HTERT RPE-1 (cell line): ENCODE data around the gene C17orf100.

Source experiments
- in situ Hi-C: fragments of 300-500 bp; cut with MboI; formaldehyde crosslinking; loops from 4 replicates; pipeline ENCODE4 v1.14.3; 2020; ENCODE audit warnings: low sequenced_read_pairs

The C17orf100 gene

GRCh38 chr17:6668219-6668618, 16.7 kb downstream of the C17orf100 start:
- in situ Hi-C loops = no loop called here

- in situ Hi-C loops = no loop called here
Observed at GRCh38 chr17:6668727-6669425, 17.3 kb downstream of the C17orf100 start.

- in situ Hi-C loops = no loop called here
Observed at GRCh38 chr17:6669479-6670212, 18.1 kb downstream of the C17orf100 start.

- in situ Hi-C loops = no loop called here
Observed at GRCh38 chr17:6670571-6670970, 19.0 kb downstream of the C17orf100 start.

GRCh38 chr17:6670999-6671398, 19.4 kb downstream of the C17orf100 start:
- in situ Hi-C loops = no loop called here

- in situ Hi-C loops = no loop called here
Observed at GRCh38 chr17:6671431-6671830, 19.9 kb downstream of the C17orf100 start.

DNA sequence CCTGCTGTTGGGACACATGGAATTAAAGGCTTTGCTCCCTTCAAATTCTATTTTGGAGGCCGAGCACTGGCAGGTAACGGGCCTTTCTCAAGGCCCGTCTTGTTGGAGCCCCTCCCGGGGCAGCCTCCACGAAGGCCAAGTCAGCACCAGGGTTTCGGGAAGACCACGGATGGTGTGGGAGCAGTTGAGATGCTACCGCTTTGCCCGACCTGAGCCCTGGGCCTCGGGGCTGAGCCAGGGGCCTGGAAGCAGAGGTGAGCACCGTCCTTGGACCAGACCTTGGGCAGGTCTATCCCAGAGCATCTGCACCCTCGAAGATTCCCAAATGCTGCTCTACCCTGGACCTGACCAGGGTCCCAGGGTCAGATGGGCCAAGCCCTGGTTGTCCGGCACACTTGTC, 23.0 kb downstream of the C17orf100 start:
- in situ Hi-C loops = no loop called here

DNA sequence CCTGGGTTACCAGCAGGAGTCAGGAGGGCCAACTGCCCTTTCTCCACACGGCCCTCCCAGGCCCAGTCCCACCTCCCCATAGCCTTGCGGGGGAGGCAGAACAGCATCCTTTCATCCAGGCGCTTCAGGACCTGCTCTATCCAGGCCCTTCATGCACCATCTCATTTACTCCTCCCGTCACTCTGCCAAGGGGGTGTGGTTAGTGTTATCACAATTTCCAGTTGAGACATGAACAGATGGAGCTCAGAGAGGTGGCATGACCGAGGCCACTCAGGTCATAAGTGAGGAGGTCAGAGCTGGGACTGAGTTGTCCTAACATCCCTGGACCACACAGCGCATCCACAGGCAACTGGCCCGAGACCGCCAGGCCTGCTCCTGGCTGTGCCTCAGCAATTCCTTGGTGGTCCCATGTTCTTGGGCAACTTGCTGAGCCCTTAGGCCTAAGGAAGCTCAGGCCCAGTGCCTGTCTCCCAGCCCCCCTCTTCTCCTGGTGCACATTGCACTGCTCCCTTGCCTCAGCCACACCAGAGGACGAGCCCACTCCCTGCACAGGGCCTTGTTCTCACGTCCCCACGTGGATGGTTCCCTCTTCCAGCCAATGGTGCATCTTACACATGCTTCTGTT, 23.8 kb downstream of the C17orf100 start:
- in situ Hi-C loops = no loop called here

- in situ Hi-C loops = no loop called here
Observed at GRCh38 chr17:6676802-6677157, 25.2 kb downstream of the C17orf100 start.

DNA sequence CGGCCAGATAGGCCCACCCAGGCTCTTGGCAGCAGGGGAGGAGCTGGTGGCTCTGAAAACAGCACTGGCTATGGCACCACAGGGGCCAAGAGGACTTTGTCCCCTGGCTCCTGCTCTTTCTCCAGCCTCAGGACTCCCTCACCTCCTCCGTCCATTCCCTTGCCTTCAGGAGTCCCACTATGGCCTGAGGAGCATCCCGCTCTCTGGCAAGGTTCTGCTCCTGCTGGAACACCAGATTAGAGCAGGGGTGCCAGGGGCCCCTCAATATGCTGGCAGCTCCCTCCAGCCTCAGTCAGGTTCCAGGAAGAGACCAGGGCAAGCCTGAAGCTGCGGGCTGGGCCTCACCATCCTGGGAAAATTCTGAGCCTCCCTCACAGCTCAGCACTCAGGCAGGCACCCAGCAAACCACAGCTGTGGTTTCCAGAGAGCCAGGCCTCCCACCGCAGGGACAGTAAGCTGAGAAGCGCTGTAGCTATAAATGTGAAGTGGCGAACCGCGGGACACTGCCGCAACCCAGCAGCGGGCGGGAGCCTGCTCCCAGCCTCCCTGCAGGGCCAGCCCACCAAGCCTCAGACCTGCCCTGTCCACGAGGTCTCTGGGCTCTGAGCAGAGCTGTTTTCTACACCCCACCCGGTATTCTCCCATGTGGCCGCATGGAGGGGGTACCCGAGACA, 25.7 kb downstream of the C17orf100 start:
- in situ Hi-C loops = no loop called here

- in situ Hi-C loops = no loop called here
Observed at GRCh38 chr17:6677946-6678345, 26.4 kb downstream of the C17orf100 start.

DNA sequence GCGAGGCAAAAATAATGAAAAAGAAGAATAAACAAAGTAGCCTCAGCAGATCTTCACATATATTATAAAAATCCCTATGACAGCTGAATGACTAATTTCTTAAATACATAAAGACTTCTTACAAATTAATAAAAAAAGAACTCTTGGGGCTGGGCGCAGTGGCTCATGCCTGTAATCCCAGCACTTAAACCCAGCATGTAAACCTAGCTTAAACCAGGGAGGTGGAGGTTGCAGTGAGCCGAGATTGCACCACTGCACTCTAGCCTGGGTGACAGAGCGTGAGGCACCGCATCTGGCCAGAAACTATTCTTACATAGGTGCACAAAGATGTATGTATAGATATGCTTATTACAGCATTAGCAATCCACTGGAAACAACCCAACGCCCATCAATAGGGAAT, 27.7 kb downstream of the C17orf100 start:
- in situ Hi-C loops = no loop called here

- in situ Hi-C loops = no loop called here
Observed at GRCh38 chr17:6681176-6681575, 29.6 kb downstream of the C17orf100 start.

GRCh38 chr17:6681671-6682070, 30.1 kb downstream of the C17orf100 start:
- in situ Hi-C loops = no loop called here

DNA sequence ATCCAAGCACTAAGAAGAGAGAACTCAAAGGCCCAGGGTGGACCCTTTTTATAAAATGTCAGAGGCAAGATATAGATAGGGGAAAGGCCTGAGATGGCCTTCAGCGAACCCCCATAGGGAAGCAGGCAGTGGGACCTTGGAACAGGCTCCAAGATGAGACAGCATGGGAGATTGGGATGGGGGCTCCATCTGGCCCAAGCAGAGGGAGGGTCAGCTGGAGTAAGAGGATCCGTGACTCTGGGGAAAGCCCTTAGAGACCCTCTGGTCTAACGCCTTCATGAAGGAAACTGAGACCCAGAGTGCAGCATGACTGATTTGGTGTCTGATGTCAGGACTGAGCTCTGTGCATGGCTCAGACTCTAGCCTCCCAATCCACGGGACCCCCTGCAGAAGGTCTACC, 30.8 kb downstream of the C17orf100 start:
- in situ Hi-C loops = no loop called here

DNA sequence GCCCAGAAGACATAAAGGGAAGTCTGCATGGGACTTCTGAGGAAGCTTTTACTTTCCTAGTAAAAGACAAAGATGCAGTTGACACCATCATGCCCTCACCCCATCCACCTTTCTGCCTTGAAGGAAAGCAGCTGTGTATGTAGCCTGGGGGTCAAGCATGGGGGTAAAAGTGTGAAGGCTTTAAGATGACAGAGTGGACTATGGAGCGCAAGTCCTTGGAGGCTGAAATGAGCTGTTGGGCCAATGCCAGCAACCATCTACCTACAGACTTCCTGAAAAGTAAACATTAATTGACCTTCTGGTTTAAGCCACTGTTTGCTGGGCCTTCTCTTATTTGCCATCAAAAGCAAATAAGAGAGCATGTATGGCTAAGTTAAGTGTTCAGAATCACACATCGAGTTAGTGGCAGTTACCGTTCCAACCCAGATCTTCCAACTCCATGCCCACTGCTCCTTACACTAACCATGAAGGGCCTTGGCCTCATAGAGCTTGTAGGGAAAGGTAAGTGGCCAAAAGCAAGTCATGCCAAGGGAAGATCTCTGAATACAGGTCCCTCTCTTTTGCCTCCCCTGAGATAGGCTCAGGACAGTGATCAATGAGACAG, 31.6 kb downstream of the C17orf100 start:
- in situ Hi-C loops = no loop called here

DNA sequence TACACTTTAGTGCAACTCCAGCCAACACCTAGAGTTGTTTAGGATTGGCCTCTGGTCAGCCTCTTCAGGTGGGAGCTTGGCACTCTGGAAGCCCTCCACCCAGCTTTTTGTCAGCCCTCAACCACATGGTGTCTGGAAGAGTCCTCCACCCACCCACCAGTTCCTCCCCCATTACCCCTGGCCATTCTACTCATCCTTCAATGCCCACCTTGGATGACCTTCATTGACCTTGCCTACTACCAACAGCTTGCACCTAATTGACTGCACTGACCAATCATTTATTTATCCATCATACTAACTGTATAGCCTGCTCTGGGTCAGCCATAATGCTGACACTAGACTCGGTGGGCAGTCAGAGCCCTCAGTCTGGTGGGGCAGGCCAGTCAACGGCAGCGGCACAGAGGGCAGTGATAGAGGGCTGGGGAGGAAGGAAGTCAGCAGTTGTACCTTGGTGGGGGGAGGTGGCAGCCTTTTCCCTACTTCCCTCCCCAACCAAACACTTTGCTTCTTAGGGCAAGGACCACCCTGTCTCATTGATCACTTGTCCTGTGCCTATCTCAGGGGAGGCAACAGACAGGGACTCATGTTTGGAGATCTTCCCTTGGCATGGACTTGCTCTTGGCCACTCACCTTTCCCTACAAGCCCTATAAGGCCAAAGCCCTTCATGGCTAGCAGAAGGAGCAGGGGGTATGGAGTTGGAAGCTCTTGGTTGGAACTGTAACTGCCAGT, 32.3 kb downstream of the C17orf100 start:
- in situ Hi-C loops = no loop called here

DNA sequence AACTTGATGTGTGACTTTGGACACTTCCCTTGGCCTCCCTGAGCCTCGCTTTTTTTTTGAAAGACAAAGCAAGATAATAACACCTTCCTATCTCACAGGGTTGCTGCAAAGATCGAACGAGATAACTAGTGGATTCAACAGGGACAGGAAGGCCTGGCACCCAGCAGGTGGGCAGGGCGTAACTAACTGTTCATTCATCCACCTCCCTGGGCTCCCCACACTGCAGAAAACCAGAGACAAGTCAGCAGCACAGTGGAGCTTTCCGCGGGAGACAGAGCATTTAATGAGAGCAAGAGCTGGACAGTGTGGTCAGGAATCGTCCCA, 32.9 kb downstream of the C17orf100 start:
- in situ Hi-C loops = no loop called here

DNA sequence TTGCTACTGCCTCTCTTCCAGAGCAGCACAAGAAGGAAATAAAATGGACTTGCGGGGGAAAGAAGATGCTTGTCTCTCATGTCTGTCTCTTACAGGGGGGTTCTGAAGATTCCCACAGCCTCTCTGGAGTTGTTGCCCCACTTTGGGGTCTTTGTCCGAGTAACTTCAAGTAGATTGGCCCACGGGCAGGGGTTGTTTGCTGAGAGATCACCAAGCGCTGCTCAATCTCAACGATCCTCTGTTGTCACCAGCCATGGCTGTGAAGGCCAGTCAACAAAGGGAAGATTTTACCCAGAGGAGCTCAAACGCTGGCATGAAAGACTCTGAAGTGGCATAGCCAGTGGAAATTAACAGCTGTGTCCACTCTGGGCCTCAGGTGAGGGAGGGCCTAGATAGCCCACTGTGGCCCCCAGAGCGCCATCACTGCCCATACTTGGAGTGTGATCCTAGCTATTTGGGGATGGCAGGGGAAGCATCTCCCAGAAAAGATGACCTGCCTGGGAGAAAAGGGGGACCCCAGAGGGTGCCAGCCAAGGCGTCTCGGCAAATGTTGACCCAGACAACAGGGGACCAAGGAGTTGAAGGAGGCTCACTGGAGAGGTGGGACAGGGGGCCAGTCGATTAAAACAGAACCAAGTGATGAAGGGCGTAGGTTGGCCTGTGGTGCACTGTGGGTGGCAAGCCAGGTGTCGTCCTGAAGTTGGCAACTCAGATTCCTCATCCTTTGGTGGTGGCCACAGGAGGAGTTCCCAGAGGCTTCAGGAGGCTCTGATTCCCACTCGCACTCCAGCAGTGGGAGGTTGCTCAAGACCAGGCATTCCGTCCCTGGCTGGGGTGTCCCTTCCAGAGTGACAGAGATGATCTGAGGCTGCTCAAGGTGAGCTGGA, 33.6 kb downstream of the C17orf100 start:
- in situ Hi-C loops = no loop called here

DNA sequence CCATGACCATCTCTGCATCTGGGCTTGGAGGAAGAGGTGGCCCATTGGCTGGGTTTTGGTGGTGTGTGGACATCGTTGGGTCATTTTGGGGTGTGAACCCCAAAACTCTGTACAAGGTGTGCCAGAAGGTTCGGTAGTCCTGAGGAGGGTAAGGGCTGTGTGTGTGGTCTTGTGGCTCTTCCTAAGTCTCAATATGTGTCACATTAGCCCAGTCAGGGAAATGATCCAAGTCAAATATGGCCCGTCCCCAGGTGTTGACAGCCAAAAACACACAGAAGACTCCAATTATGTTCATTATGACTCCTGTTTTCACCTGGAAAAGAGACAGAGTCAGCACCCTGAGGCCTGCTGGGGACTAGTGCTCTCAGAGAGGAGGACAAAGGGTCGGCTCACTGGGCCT, 34.5 kb downstream of the C17orf100 start:
- in situ Hi-C loops = no loop called here
